ENCODE data around the gene CENPV.
A peak's percentile ranks its signal among the peaks of the same experiment; 100 is the strongest.
"Not testable (repeated sequence)": the region's sequence is repeated elsewhere in the genome, so short reads cannot be mapped to it uniquely, and the experiment has no call there.

CENPV gene

GRCh38 chr17:16313139-16314090 is 39.9 kb downstream of the CENPV start:
- Mint-ChIP-seq H3K36me3 (ENCODE audit: low read depth) (peaks cover 68% of the 10 kb centered on the region), H3K4me3 (no peak overlapping the region), H3K4me1 (ENCODE audit: low read depth) (peaks cover 9% of the 10 kb centered on the region), H3K9me3 (no peaks in the 10 kb centered on the region), H3K27ac (no peak overlapping the region), H3K27me3 (no peaks in the 10 kb centered on the region)
- DNase-seq = no peak

- H3K4me3 Mint-ChIP-seq, H3K27me3 Mint-ChIP-seq, H3K27ac Mint-ChIP-seq: not testable (repeated sequence)
These were observed 41.2 kb downstream of the CENPV start for GRCh38 chr17:16312061-16312460.

GRCh38 chr17:16306211-16306610 is 47.1 kb downstream of the CENPV start:
- no peak for DNase-seq
- H3K27me3 Mint-ChIP-seq = no peaks in the 10 kb centered on the region
- H3K4me1 Mint-ChIP-seq (ENCODE audit: low read depth) = peaks cover 9% of the 10 kb centered on the region
- H3K27ac Mint-ChIP-seq = no peak overlapping the region
- H3K9me3 Mint-ChIP-seq = no peaks in the 10 kb centered on the region
- peaks cover 62% of the 10 kb centered on the region for H3K36me3 Mint-ChIP-seq (ENCODE audit: low read depth)
- H3K4me3 Mint-ChIP-seq = no peak overlapping the region

More at GRCh38 chr17:16312061-16312460, 41.2 kb downstream of the CENPV start:
- H3K4me1 Mint-ChIP-seq (ENCODE audit: low read depth); H3K9me3 Mint-ChIP-seq; DNase-seq: not testable (repeated sequence)
- H3K36me3 Mint-ChIP-seq (ENCODE audit: low read depth) = peaks cover 69% of the 10 kb centered on the region

DNA sequence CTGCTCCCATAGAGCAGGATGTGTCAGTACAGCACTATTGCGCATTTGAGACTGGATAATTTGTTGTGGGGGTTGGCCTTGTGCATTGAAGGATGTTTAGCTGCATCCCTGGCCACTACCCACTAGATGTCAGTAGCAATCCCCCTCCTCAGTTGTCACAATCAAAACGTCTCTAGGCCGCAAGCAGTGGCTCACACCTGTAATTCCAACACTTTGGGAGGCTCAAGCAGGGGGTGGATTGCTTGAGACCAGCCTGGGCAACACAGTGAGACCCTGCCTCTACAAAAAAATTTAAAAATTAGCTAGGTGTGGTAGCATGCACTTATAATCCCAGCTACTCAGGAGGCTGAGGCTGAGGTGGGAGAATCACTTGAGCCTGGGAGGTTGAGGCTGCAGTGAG is 48.4 kb downstream of the CENPV start:
- no peak for DNase-seq
- H3K4me1 Mint-ChIP-seq (ENCODE audit: low read depth) = no peaks in the 10 kb centered on the region
- no peak overlapping the region for H3K27ac Mint-ChIP-seq
- H3K36me3 Mint-ChIP-seq (ENCODE audit: low read depth) = peaks cover 65% of the 10 kb centered on the region
- no peaks in the 10 kb centered on the region for H3K27me3 Mint-ChIP-seq
- H3K9me3 Mint-ChIP-seq = no peaks in the 10 kb centered on the region
- H3K4me3 Mint-ChIP-seq = no peak overlapping the region

GRCh38 chr17:16302856-16303255 is 50.4 kb downstream of the CENPV start:
- H3K4me3 Mint-ChIP-seq = no peak overlapping the region

GRCh38 chr17:16301963-16302855 is 51.1 kb downstream of the CENPV start:
- Mint-ChIP-seq H3K27me3 (no peaks in the 10 kb centered on the region), H3K4me1 (ENCODE audit: low read depth) (peaks cover 13% of the 10 kb centered on the region), H3K36me3 (ENCODE audit: low read depth) (peaks cover 54% of the 10 kb centered on the region), H3K9me3 (no peaks in the 10 kb centered on the region), H3K27ac (no peak overlapping the region), H3K4me3 (no peak overlapping the region)
- no peak for DNase-seq

More at GRCh38 chr17:16302856-16303255, 50.4 kb downstream of the CENPV start:
- H3K4me1 Mint-ChIP-seq (ENCODE audit: low read depth) = peaks cover 7% of the 10 kb centered on the region
- H3K9me3 Mint-ChIP-seq = no peaks in the 10 kb centered on the region
- no peaks in the 10 kb centered on the region for H3K27me3 Mint-ChIP-seq
- DNase-seq = no peak
- no peak overlapping the region for H3K27ac Mint-ChIP-seq
- peaks cover 59% of the 10 kb centered on the region for H3K36me3 Mint-ChIP-seq (ENCODE audit: low read depth)

DNA sequence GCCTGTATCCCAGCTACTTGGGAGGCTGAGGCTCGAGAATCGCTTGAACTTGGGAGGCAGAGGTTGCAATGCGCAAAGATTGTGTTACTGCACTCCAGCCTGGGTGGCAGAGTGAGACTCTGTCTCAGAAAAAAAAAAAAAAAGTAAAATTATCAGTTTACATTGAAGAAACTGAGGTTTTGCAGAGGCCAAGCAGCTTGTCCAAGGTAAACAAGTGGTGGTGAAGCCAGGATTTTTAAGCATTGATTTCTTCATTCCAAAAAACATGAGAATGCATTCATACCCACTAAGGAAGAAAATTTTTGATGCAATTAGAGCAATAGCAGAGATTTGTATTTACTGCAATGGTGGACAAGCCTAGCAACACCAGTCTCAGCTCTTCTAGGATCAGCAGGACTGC is 52.7 kb downstream of the CENPV start:
- H3K4me1 Mint-ChIP-seq (ENCODE audit: low read depth) = peaks cover 22% of the 10 kb centered on the region
- no peaks in the 10 kb centered on the region for H3K27me3 Mint-ChIP-seq
- H3K9me3 Mint-ChIP-seq = no peaks in the 10 kb centered on the region
- DNase-seq = no peak
- H3K4me3 Mint-ChIP-seq = no peak overlapping the region
- H3K36me3 Mint-ChIP-seq (ENCODE audit: low read depth) = peaks cover 45% of the 10 kb centered on the region
- no peak overlapping the region for H3K27ac Mint-ChIP-seq

- H3K9me3 Mint-ChIP-seq = no peaks in the 10 kb centered on the region
- H3K27ac Mint-ChIP-seq = peak overlapping the region; percentile 2
- DNase-seq = no peak
- peaks cover 22% of the 10 kb centered on the region for H3K4me1 Mint-ChIP-seq (ENCODE audit: low read depth)
- no peak overlapping the region for H3K4me3 Mint-ChIP-seq
- H3K27me3 Mint-ChIP-seq = no peaks in the 10 kb centered on the region
- H3K36me3 Mint-ChIP-seq (ENCODE audit: low read depth) = peaks cover 40% of the 10 kb centered on the region
These were observed 55.1 kb downstream of the CENPV start for GRCh38 chr17:16298140-16298662.

- H3K4me3 Mint-ChIP-seq = no peak overlapping the region
- peaks cover 38% of the 10 kb centered on the region for H3K36me3 Mint-ChIP-seq (ENCODE audit: low read depth)
- H3K27ac Mint-ChIP-seq = peak overlapping the region; percentile 41
- no peak for DNase-seq
- H3K9me3 Mint-ChIP-seq = no peaks in the 10 kb centered on the region
- H3K27me3 Mint-ChIP-seq = no peaks in the 10 kb centered on the region
- peaks cover 24% of the 10 kb centered on the region for H3K4me1 Mint-ChIP-seq (ENCODE audit: low read depth)
These were observed 55.7 kb downstream of the CENPV start for GRCh38 chr17:16297367-16298139.

DNA sequence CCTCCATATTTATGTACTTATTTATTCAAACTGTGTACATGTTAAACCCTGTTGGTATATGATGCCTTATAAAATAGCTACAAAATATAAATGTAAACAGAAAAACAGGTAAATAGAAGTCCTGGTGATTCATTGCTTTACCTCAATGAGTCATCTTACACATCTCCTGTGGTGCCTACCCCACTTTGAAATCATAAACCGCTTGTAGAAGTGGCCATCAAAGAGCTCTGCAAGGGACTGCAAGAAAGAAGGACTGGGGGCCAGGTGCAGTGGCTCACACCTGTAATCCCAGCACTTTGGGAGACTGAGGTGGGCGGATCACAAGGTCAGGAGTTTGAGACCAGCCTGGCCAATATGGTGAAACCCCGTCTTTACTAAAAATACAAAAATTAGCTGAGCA is 57.2 kb downstream of the CENPV start:
- H3K27me3 Mint-ChIP-seq, H3K9me3 Mint-ChIP-seq, H3K4me3 Mint-ChIP-seq, H3K27ac Mint-ChIP-seq, DNase-seq: not testable (repeated sequence)
- Mint-ChIP-seq H3K36me3 (ENCODE audit: low read depth) (peaks cover 30% of the 10 kb centered on the region), H3K4me1 (ENCODE audit: low read depth) (peaks cover 26% of the 10 kb centered on the region)

DNA sequence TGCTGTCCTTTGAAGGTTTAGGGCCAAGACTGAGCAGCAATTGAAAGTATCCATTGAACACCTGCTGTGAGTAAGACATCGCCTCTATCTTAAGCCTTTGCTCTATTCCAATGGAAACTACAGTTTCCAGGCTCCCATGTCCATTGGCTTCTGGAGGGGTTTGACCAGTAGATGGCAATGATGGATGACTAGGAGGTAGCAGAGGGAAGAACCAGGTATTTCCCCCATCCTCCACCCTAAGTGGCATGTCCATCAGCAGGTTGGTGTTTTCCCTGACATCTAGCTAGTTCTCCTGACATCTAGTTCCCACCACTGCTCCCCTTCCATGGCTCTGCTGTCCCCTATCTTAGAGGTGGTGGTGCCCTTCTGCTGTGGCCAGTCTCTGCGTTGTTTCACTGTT is 58.7 kb downstream of the CENPV start:
- DNase-seq = no peak
- Mint-ChIP-seq H3K4me3 (no peak overlapping the region), H3K9me3 (no peaks in the 10 kb centered on the region), H3K36me3 (ENCODE audit: low read depth) (peaks cover 22% of the 10 kb centered on the region), H3K4me1 (ENCODE audit: low read depth) (peaks cover 28% of the 10 kb centered on the region), H3K27ac (no peak overlapping the region), H3K27me3 (no peaks in the 10 kb centered on the region)

- Mint-ChIP-seq H3K27ac (no peak overlapping the region), H3K4me1 (ENCODE audit: low read depth) (peaks cover 34% of the 10 kb centered on the region), H3K4me3 (no peak overlapping the region), H3K27me3 (no peaks in the 10 kb centered on the region), H3K9me3 (no peaks in the 10 kb centered on the region), H3K36me3 (ENCODE audit: low read depth) (peaks cover 22% of the 10 kb centered on the region)
- DNase-seq = no peak
These were observed 59.3 kb downstream of the CENPV start for GRCh38 chr17:16293931-16294330.

Measured in activated T-cell treated with anti-CD3 and anti-CD28 coated beads, Interleukin-2, amount 50 U/mL, for 24 hours (primary cell).